ENCODE data around the gene TMOD3. TPM values are rescaled to one million over a fixed set of nuclear protein-coding genes. Genes with fewer than 3 reads are reported as not detected.

The TMOD3 gene
- total and polyA plus RNA-seq, 2 of the 8 experiments (the other 6 are each of a cell fraction or from before 2014, with no cell fraction given), result 3.9 to 29.0 TPM

GRCh38 chr15:51833772-51834171, 4.3 kb downstream of the TMOD3 start (continued):
- TF ChIP-seq CHD7 (IDR thresholded peaks at IDR 0.05; ENCODE audit: insufficient replicate concordance, low read length) (no peak), GTF2F1 (IDR thresholded peaks at IDR 0.05; ENCODE audit: borderline replicate concordance, low read depth, low read length) (no peak), CBX5 (IDR thresholded peaks at IDR 0.05; ENCODE audit: low read depth, low read length) (no peak), TAF7 (optimal IDR thresholded peaks at IDR 0.05; ENCODE audit: borderline replicate concordance, low read depth, low read length) (no peak), SUZ12 (IDR thresholded peaks at IDR 0.05; ENCODE audit: low read length) (no peak), POLR2AphosphoS5 (IDR thresholded peaks at IDR 0.05; ENCODE audit: low read depth, low read length) (no peak), SIRT6 (IDR thresholded peaks at IDR 0.05; ENCODE audit: low read length) (no peak), JUND (IDR thresholded peaks at IDR 0.05; ENCODE audit: low read length) (no peak)
- TF ChIP-seq, protein P1, sequence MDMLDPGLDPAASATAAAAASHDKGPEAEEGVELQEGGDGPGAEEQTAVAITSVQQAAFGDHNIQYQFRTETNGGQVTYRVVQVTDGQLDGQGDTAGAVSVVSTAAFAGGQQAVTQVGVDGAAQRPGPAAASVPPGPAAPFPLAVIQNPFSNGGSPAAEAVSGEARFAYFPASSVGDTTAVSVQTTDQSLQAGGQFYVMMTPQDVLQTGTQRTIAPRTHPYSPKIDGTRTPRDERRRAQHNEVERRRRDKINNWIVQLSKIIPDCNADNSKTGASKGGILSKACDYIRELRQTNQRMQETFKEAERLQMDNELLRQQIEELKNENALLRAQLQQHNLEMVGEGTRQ (IDR thresholded peaks at IDR 0.05; ENCODE audit: low read length), result no peak
- TF ChIP-seq, protein P2, sequence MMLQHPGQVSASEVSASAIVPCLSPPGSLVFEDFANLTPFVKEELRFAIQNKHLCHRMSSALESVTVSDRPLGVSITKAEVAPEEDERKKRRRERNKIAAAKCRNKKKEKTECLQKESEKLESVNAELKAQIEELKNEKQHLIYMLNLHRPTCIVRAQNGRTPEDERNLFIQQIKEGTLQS (IDR thresholded peaks at IDR 0.05; ENCODE audit: insufficient read depth, low read depth, low read length), result no peak
